ENCODE data around the gene OS9. TPM values are rescaled to one million over a fixed set of nuclear protein-coding genes. Genes with fewer than 3 reads are reported as not detected.

Gene OS9
- total and polyA plus RNA-seq, 9 of the 15 experiments (the other 6 are each of a cell fraction or from before 2014, with no cell fraction given) = 4.6 to 105 (median 89.5) TPM

GRCh38 chr12:57751788-57752667 is 58.1 kb downstream of the OS9 start, which contains the start of gene CDK4 (continued):
- TF ChIP-seq HES1 (IDR thresholded peaks at IDR 0.05; ENCODE audit: low read depth) = peak; percentile 75
- TF ChIP-seq MXI1 (IDR thresholded peaks at IDR 0.05; ENCODE audit: low read depth, low read length) = peak; percentile 89; the same call in 1 of the 2 replicates
- TF ChIP-seq NFXL1 (CRISPR knock-in tag; IDR thresholded peaks at IDR 0.05) = no peak
- no peak for TF ChIP-seq FOXA3 (CRISPR knock-in tag; conservative IDR thresholded peaks at IDR 0.05 in 1 of 2, IDR thresholded peaks at IDR 0.05 in 1 of 2)
- peak; percentile 68 for TF ChIP-seq SETDB1 (IDR thresholded peaks at IDR 0.05; ENCODE audit: low read length)
- no peak for TF ChIP-seq ZNF347 (CRISPR knock-in tag; IDR thresholded peaks at IDR 0.05; ENCODE audit: low read depth)
- TF ChIP-seq ZBTB2 (IDR thresholded peaks at IDR 0.05) = no peak
- TF ChIP-seq GABPB1 (CRISPR knock-in tag; IDR thresholded peaks at IDR 0.05) = peak; percentile 91
- TF ChIP-seq TEAD2 (tag; IDR thresholded peaks at IDR 0.05) = no peak
- TF ChIP-seq ARID1B (IDR thresholded peaks at IDR 0.05) = peak; percentile 77
- no peak for TF ChIP-seq SMARCA5 (IDR thresholded peaks at IDR 0.05)
- no peak for TF ChIP-seq EWSR1 (IDR thresholded peaks at IDR 0.05; ENCODE audit: borderline replicate concordance, low read depth, partially characterized antibody)
- TF ChIP-seq FOS (IDR thresholded peaks at IDR 0.05; ENCODE audit: extremely low read depth, insufficient read length) = peak; percentile 94
- TF ChIP-seq ASH1L (IDR thresholded peaks at IDR 0.05; ENCODE audit: borderline replicate concordance, low read depth, partially characterized antibody) = peak; percentile 54
- TF ChIP-seq THRB (CRISPR knock-in tag; conservative IDR thresholded peaks at IDR 0.05) = peak; percentile 60; the same call in 1 of the 2 replicates
